ENCODE measurements around the gene CASZ1. TPM values are rescaled to one million over a fixed set of nuclear protein-coding genes. Genes with fewer than 3 reads are reported as not detected.

The CASZ1 gene
- total and polyA plus RNA-seq, 4 experiments from 2014 or later, result 0.13 to 8.8 (median 4.7) TPM

- intact Hi-C loops (cut with micrococcal nuclease), result no loop called here
- POLR2A ChIA-PET (ENCODE audit: partially characterized antibody), result no interaction called here
Observed at GRCh38 chr1:10760566-10761502, 35.6 kb downstream of the CASZ1 start.

GRCh38 chr1:10759413-10760200 lies 36.8 kb downstream of the CASZ1 start:
- Mint-ChIP-seq H3K27me3 (peaks cover 1 to 3% of the 10 kb centered on the region in 2 donors), H3K36me3 (no peaks in the 10 kb centered on the region), H3K4me1 (peaks cover 12 to 28% (median 20%) of the 10 kb centered on the region in 4 donors), H3K27ac (peak overlapping the region in 1 of 7 donors; percentile 43), H3K4me3 (no peak overlapping the region), H3K9me3 (peaks cover 0 to 2% (median 0%) of the 10 kb centered on the region in 8 donors)
- intact Hi-C loops (cut with micrococcal nuclease), result no loop called here
- no peak overlapping the region for H3K4me3 ChIP-seq (ENCODE audit: low read length in 2 of 2)
- H3K27ac ChIP-seq (ENCODE audit: low read depth, low read length), result no peak overlapping the region
- peaks cover 14% of the 10 kb centered on the region for H3K4me1 ChIP-seq (ENCODE audit: insufficient read depth, low read length)
- no peak for DNase-seq
- POLR2A ChIA-PET (ENCODE audit: partially characterized antibody), result no interaction called here
- no peaks in the 10 kb centered on the region for H3K27me3 ChIP-seq (ENCODE audit: insufficient read depth, low read length)
- H3K36me3 ChIP-seq (ENCODE audit: insufficient read depth, low read length), result no peaks in the 10 kb centered on the region
- CTCF ChIA-PET (ENCODE audit: partially characterized antibody), result no interaction called here
- H3K9me3 ChIP-seq (ENCODE audit: control insufficient read depth in 1 of 2, low read length in 2 of 2), result no peaks in the 10 kb centered on the region

More at GRCh38 chr1:10760566-10761502, 35.6 kb downstream of the CASZ1 start:
- peak overlapping the region in 1 of 8 donors; percentile 43 for H3K4me3 Mint-ChIP-seq
- CTCF ChIA-PET (ENCODE audit: partially characterized antibody), result no interaction called here
- peaks cover 0 to 2% (median 0%) of the 10 kb centered on the region in 8 donors for H3K9me3 Mint-ChIP-seq
- H3K36me3 ChIP-seq (ENCODE audit: insufficient read depth, low read length), result no peaks in the 10 kb centered on the region
- no peak overlapping the region for H3K4me3 ChIP-seq (ENCODE audit: low read length in 2 of 2)
- no peaks in the 10 kb centered on the region for H3K27me3 ChIP-seq (ENCODE audit: insufficient read depth, low read length)
- no peaks in the 10 kb centered on the region for H3K9me3 ChIP-seq (ENCODE audit: control insufficient read depth in 1 of 2, low read length in 2 of 2)
- no peak for DNase-seq
- H3K36me3 Mint-ChIP-seq, result no peaks in the 10 kb centered on the region
- peaks cover 10 to 19% (median 15%) of the 10 kb centered on the region in 4 donors for H3K4me1 Mint-ChIP-seq
- H3K27me3 Mint-ChIP-seq, result peaks cover 1 to 3% of the 10 kb centered on the region in 2 donors
- no peak overlapping the region for H3K27ac ChIP-seq (ENCODE audit: low read depth, low read length)
- H3K27ac Mint-ChIP-seq, result peak overlapping the region in 2 of 7 donors; percentile 1 to 46
- peaks cover 10% of the 10 kb centered on the region for H3K4me1 ChIP-seq (ENCODE audit: insufficient read depth, low read length)

- Mint-ChIP-seq H3K4me3 (no peak overlapping the region), H3K27ac (peak overlapping the region in 1 of 7 donors; percentile 32), H3K4me1 (peaks cover 12 to 28% (median 20%) of the 10 kb centered on the region in 4 donors), H3K27me3 (peaks cover 0 to 1% of the 10 kb centered on the region in 2 donors), H3K9me3 (peaks cover 0 to 2% (median 0%) of the 10 kb centered on the region in 8 donors), H3K36me3 (no peaks in the 10 kb centered on the region)
- Histone ChIP-seq H3K4me3 (ENCODE audit: low read length in 2 of 2) (no peak overlapping the region), H3K27me3 (ENCODE audit: insufficient read depth, low read length) (no peaks in the 10 kb centered on the region), H3K4me1 (ENCODE audit: insufficient read depth, low read length) (peaks cover 14% of the 10 kb centered on the region), H3K36me3 (ENCODE audit: insufficient read depth, low read length) (no peaks in the 10 kb centered on the region), H3K9me3 (ENCODE audit: control insufficient read depth in 1 of 2, low read length in 2 of 2) (no peaks in the 10 kb centered on the region), H3K27ac (ENCODE audit: low read depth, low read length) (no peak overlapping the region)
- intact Hi-C loops (cut with micrococcal nuclease), result no loop called here
- ChIA-PET CTCF (ENCODE audit: partially characterized antibody) (no interaction called here), POLR2A (ENCODE audit: partially characterized antibody) (no interaction called here)
- DNase-seq, result no peak
Observed at GRCh38 chr1:10756842-10757241, 39.6 kb downstream of the CASZ1 start.

- no peaks in the 10 kb centered on the region for H3K36me3 ChIP-seq (ENCODE audit: insufficient read depth, low read length)
- H3K4me1 Mint-ChIP-seq, result peaks cover 10 to 25% (median 19%) of the 10 kb centered on the region in 4 donors
- intact Hi-C loops (cut with micrococcal nuclease), result no loop called here
- no peak overlapping the region for H3K27ac ChIP-seq (ENCODE audit: low read depth, low read length)
- DNase-seq, result peak; percentile 71 to 74 (median 72)
- H3K27ac Mint-ChIP-seq, result peak overlapping the region in 1 of 7 donors; percentile 30
- POLR2A ChIA-PET (ENCODE audit: partially characterized antibody), result no interaction called here
- peaks cover 0 to 1% of the 10 kb centered on the region in 2 donors for H3K27me3 Mint-ChIP-seq
- CTCF ChIA-PET (ENCODE audit: partially characterized antibody), result no interaction called here
- H3K9me3 ChIP-seq (ENCODE audit: control insufficient read depth in 1 of 2, low read length in 2 of 2), result no peaks in the 10 kb centered on the region
- peak overlapping the region in 4 of 8 donors; percentile 24 to 55 (median 42) for H3K4me3 Mint-ChIP-seq
- H3K4me1 ChIP-seq (ENCODE audit: insufficient read depth, low read length), result peaks cover 10% of the 10 kb centered on the region
- peaks cover 0 to 2% (median 0%) of the 10 kb centered on the region in 8 donors for H3K9me3 Mint-ChIP-seq
- no peak overlapping the region for H3K4me3 ChIP-seq (ENCODE audit: low read length in 2 of 2)
- H3K27me3 ChIP-seq (ENCODE audit: insufficient read depth, low read length), result no peaks in the 10 kb centered on the region
- no peaks in the 10 kb centered on the region for H3K36me3 Mint-ChIP-seq
Observed at GRCh38 chr1:10755970-10756521, 40.4 kb downstream of the CASZ1 start.

GRCh38 chr1:10754568-10755329 lies 41.7 kb downstream of the CASZ1 start:
- H3K9me3 ChIP-seq (ENCODE audit: control insufficient read depth in 1 of 2, low read length in 2 of 2), result no peaks in the 10 kb centered on the region
- intact Hi-C loops (cut with micrococcal nuclease), result no loop called here
- H3K4me1 Mint-ChIP-seq, result peaks cover 9 to 20% (median 14%) of the 10 kb centered on the region in 4 donors
- H3K27me3 Mint-ChIP-seq, result peaks cover 0 to 1% of the 10 kb centered on the region in 2 donors
- POLR2A ChIA-PET (ENCODE audit: partially characterized antibody), result no interaction called here
- peak overlapping the region in 1 of 8 donors; percentile 53 for H3K4me3 Mint-ChIP-seq
- H3K36me3 Mint-ChIP-seq, result no peaks in the 10 kb centered on the region
- no peak overlapping the region for H3K27ac Mint-ChIP-seq
- H3K36me3 ChIP-seq (ENCODE audit: insufficient read depth, low read length), result no peaks in the 10 kb centered on the region
- no peaks in the 10 kb centered on the region for H3K27me3 ChIP-seq (ENCODE audit: insufficient read depth, low read length)
- CTCF ChIA-PET (ENCODE audit: partially characterized antibody), result no interaction called here
- H3K4me3 ChIP-seq (ENCODE audit: low read length in 2 of 2), result no peak overlapping the region
- H3K27ac ChIP-seq (ENCODE audit: low read depth, low read length), result no peak overlapping the region
- peaks cover 10% of the 10 kb centered on the region for H3K4me1 ChIP-seq (ENCODE audit: insufficient read depth, low read length)
- no peak for DNase-seq
- peaks cover 0 to 2% (median 0%) of the 10 kb centered on the region in 8 donors for H3K9me3 Mint-ChIP-seq

- intact Hi-C loops (cut with micrococcal nuclease), result no loop called here
- no peaks in the 10 kb centered on the region for H3K36me3 ChIP-seq (ENCODE audit: insufficient read depth, low read length)
- H3K4me3 ChIP-seq (ENCODE audit: low read length in 2 of 2), result no peak overlapping the region
- H3K9me3 ChIP-seq (ENCODE audit: control insufficient read depth in 1 of 2, low read length in 2 of 2), result no peaks in the 10 kb centered on the region
- DNase-seq, result no peak
- ChIA-PET CTCF (ENCODE audit: partially characterized antibody) (no interaction called here), POLR2A (ENCODE audit: partially characterized antibody) (no interaction called here)
- peak overlapping the region in 1 of 7 donors; percentile 20 for H3K27ac Mint-ChIP-seq
- H3K4me1 Mint-ChIP-seq, result peaks cover 9 to 20% (median 14%) of the 10 kb centered on the region in 4 donors
- H3K4me1 ChIP-seq (ENCODE audit: insufficient read depth, low read length), result peaks cover 10% of the 10 kb centered on the region
- peaks cover 0 to 2% (median 0%) of the 10 kb centered on the region in 8 donors for H3K9me3 Mint-ChIP-seq
- no peak overlapping the region for H3K27ac ChIP-seq (ENCODE audit: low read depth, low read length)
- H3K27me3 ChIP-seq (ENCODE audit: insufficient read depth, low read length), result no peaks in the 10 kb centered on the region
- no peak overlapping the region for H3K4me3 Mint-ChIP-seq
- no peaks in the 10 kb centered on the region for H3K36me3 Mint-ChIP-seq
- H3K27me3 Mint-ChIP-seq, result peaks cover 0 to 1% of the 10 kb centered on the region in 2 donors
Observed at GRCh38 chr1:10753299-10753698, 43.1 kb downstream of the CASZ1 start.
